ENCODE data around the gene GPR84.

- TF ChIP-seq CTCF (IDR thresholded peaks at IDR 0.05) (no peak), POLR2A (IDR thresholded peaks at IDR 0.05) (no peak)
Measured at GRCh38 chr12:54390176-54390667, 25.9 kb upstream of the GPR84 start.
